GM12891 (cell line): ENCODE measurements around the gene AP2A2.

Source experiments
- PAX5 ChIP-seq: IDR thresholded peaks from 2 replicates; pipeline ENCODE4 v1.6.1; 2011; ENCODE audit warnings: low read length, moderate library complexity, mild to moderate bottlenecking; ENCODE audit not compliant: insufficient read depth, severe bottlenecking
- POLR2A ChIP-seq: IDR thresholded peaks from 2 replicates; pipeline ENCODE4 v1.6.1; 2011; ENCODE audit warnings: low read depth, low read length, control low read depth
- POLR2AphosphoS5 ChIP-seq: IDR thresholded peaks from 2 replicates; pipeline ENCODE4 v1.6.1; 2011; ENCODE audit warnings: low read depth, low read length, control low read depth
- TAF1 ChIP-seq: IDR thresholded peaks from 2 replicates; pipeline ENCODE4 v1.6.1; 2011; ENCODE audit warnings: low read depth, low read length, control low read depth

DNA sequence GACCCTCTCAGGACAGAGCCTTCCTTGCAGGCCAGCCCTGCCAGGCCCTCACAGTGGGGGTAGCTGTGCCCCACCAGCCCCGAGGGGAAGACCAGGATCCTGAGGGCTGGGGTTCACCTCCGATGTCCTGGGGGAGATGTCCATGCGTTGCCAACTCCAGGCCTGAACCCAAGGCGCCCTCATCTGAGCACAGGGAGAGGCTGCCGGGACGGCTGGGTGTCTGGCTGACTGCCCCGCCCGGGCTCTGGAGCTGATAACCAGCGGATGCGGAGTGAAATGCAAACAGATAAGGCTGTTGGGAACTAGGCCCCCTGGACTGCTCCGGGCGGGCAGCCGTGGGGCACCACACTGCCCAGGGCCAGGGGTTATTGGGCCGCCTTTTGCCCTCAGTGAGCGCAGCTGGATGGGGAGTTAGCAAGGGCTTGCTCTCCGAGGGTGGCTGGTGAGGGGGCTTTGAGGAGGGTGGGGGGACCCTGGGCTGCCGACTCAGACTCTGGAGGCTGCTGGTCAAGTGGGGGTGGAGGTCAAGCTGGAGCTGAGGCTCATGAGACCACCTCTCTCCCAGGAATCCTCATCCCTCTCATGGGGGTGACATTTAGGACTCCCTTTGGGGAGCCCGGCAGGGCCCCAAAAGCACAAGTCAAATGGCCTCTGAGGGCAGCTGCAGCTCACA lies 116.4 kb downstream of the AP2A2 start:
- no peak for TF ChIP-seq POLR2A
- no peak for TF ChIP-seq PAX5
- TF ChIP-seq POLR2AphosphoS5 = no peak
- no peak for TF ChIP-seq TAF1
